Endometrium (tissue), 2 donors: Measurements from ENCODE around the gene ECI2.

ENCODE experiments used
- FAIRE-seq: peaks from 2 replicates; lab custom pipeline; 2012; peaks lifted over from hg19 to GRCh38; lab: Jason Lieb, UNC
- donor health status: control.
- donor health status: control.

The ECI2 gene

DNA sequence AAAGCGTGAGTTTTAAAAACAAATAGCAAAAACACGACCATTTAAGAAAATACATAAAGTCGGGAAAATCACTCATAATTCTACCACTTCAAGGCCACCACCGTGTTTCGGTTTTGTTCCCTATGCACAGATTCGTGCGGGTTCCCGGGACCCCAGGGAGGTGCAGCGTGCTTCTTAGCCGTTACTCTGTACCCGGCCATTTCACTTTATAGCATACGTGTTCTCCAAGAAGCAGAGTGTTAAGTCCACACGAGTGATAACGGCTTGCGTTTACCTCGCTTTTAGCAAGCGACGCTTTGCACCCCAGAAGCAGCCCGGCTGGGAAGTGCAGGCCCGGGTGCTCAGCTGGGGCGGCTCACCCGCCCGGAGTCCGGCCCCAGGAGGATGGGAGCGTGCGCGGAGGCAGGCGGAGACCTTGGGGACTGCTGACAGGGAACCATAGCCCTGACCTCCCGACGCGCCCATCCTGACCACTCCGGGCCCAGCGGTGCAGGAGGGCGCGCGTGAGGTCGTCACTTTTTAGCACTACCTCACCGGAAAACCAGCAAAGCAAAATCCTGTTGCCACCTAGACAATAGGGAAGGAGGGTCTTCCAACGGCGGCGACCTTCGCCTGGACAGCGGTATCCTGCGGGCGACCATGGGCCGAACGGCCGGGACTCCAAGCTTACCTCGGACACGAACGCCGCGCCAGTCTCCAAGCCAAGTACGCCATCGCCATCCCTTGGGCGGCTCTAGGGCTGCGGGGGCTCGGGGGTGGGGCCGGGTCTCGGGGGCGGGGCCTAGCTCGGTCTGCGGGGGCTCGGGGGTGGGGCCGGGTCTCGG, at the start of gene ECI2:
Gene ECI2 (minus strand): TSS at position 735 of the 824 bp plus-strand sequence. CDS start 15 bp downstream, at position 720.
- FAIRE-seq: no peak

DNA sequence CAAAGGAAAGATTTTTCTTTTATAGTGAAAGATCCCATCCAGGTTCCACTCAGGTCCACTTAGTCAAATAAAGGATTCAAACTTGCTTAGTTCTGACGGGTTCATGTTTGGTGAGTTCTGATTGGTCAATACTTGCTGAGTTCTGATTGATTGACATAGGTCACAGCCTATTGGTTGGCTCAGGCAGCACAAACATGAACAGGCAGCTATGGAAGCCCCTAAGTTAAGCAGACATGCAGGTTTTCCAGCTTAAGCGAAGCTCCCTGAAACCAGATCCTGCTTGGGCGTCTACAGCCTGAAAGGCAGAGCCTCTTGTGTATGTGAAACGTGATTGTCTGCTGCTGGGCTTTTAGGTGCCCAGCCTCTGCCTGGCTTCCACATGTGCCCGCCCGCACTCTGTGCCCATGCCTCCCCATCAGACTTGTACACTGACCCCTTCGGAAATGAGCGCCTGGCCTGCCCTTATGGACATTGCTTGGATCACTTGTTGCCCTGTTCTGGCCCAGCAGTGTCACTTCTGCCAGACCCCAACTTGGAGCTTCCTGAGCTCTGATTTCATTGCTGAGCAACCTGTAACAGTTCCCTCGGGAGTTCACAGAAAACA, 45.4 kb upstream of the ECI2 start:
- FAIRE-seq: no peak

DNA sequence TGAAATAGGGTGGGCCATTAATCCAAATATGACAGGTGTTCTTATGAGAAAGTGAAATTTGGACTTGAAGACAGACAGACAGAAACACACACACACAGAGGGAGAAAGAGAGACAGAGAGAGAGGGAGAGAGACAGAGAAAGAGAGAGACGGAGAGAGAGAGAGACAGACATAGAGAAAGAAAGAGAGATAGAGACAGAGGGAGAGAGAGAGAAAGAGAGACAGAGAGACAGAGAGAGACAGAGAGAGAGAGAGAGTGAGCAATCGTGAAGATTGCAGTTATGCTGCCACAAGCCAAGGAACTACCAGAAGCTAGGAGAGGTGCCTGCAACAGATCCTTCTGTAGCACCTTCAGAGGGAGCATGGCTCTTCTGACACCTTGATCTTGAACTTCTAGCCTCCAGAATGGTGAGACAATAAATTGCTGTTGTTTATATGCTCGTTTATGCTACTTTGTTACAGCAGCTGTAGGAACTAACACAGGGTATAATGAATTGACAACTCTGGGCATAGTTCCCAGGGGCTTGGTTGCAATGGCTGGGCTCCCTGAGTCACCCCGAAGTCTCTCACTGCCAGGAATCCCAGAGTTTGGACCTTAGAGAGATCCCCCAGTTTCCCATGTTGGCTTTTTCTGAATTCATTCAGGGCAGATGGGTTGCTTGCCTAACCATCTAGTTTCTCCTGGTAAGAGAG, 44.7 kb upstream of the ECI2 start:
- FAIRE-seq: no peak

DNA sequence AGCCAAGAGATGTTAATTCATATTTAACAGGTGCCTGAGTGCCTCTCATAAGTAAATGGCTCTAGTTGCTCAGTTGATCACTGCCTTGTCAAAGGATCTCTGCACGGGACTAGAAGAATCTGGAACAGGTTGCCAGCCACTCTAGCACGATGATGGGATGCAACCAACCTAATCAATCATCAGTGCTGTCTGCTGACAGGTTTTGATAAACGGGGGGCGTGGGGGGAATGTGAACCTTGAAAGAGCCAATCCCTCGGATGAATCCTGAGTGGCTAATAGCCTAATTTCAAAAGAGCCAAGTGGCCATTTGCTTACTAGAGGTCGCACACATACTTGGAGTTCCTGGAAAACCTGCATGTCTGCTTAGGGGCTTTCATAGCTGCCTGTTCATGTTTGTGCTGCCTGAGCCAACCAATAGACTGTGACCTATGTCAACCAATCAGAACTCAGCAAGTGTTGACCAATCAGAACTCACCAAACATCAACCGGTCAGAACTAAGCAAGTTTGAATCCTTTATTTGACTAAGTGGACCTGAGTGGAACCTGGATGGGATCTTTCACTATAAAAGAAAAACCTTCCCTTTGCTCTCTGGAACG, 43.5 kb upstream of the ECI2 start:
- no peak for FAIRE-seq

- no peak for FAIRE-seq
Measured at GRCh38 chr6:4176907-4177306, 41.5 kb upstream of the ECI2 start.

- no peak for FAIRE-seq
Measured at GRCh38 chr6:4174042-4174441, 38.7 kb upstream of the ECI2 start.

DNA sequence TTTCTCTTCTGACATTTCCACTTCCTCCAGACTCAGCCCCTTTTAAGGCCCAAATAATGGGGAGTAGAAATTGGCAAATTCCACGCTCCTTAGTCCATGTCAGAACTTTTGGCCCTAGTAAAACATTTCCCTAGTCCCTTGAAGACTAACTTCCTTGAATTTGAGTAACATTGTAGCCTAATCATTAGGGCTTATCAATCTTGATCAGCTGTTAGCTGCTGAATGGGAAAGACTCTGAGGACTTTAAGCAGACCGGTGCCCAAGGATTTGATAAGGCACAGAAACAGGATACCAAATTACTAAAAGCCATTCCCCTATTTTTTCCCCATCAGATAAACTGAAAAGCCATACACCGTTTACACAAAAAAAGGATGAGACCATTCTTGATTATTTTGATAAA, 37.0 kb upstream of the ECI2 start:
- FAIRE-seq: no peak

GRCh38 chr6:4170297-4170696, 34.9 kb upstream of the ECI2 start:
- FAIRE-seq: no peak

DNA sequence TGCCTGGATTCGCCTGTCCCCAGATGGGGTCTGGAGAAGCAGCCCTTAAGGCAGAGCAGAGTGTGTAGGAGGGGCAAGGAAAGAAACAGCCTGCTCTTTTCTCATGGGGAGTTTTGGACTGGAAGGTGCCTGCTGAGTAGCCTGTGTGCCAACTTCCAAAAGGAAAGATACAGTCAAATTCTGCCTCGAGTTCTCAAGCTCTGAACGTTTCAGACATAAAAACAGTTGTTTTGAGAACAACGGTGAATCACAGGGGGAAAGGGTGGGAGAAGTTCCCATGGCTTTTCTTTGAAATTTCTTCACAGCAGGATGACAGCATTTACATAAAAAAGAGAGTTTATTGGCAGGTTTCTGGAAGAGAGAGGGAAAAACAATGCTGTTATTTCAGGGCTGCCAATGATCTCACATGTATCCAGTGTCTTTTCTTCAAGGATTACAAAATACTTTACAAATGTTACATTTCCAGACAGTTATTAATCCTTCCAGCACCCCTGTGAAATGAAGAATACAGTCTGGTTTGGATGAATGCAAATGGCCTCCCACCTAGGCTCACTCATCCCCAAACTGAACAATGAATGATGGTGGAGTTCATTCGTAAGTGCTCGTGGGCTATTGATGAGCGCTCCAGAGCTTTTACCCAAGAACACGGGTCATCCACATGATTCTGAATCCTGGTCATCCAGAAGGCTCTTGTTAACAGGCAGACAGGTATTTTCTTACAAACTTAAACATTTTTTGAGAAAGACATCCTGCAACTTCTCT, 33.8 kb upstream of the ECI2 start:
- FAIRE-seq: no peak

- no peak for FAIRE-seq
Measured at GRCh38 chr6:4167833-4168232, 32.5 kb upstream of the ECI2 start.

DNA sequence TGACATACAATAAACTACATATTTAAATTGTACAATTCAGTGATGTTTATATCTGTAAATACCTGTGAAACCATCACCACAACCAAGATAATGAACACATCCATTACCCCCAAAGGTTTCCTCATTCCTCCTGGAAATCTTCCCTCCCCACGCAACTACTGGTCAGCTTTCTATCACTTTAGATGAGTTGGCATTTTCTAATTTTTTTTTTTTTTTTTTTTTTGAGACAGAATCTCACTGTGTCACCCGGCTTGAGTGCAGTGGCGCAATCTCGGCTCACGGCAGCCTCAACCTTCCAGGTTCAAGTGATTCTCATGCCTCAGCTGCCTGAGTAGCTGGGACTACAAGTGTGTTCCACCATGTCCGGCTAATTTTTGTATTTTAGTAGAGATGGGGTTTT, 31.7 kb upstream of the ECI2 start:
- FAIRE-seq: no peak

DNA sequence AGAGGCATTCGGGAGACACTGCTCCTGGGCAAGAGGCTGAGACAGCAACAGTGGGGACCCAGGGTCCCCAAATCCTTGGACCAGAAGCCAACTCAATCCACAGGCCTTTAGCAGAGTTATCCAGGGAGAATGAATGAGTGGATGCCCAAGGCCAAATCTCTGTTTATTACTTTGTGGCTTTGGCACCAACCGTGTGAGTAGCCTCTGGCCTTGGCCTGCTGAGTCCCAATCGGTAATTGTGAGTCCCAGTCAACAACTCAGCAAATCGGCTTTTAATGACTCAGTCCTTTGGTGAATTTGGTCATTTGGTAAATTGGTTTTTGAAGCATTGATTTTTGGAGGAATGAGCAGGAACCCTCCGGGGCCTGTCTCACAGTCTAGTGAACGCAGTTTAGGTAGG, 29.1 kb upstream of the ECI2 start:
- no peak for FAIRE-seq

DNA sequence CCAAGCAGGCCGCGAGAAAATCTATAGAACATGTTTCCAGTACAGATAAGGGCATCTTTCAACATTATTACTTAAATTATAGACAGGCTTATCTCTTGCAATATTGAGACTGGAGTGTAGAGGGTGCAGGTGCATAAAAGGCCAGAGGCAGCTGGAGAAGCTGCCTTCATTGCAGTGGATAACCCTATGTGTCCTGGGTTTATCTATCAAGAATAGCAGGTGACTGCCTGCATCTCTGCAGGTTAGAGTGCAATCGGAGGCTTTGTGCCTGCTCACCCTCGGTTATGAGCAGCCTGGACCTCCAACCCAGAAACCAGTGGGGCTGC, 28.7 kb upstream of the ECI2 start:
- no peak for FAIRE-seq

- FAIRE-seq: no peak
Measured at GRCh38 chr6:4163408-4164116, 28.2 kb upstream of the ECI2 start.

DNA sequence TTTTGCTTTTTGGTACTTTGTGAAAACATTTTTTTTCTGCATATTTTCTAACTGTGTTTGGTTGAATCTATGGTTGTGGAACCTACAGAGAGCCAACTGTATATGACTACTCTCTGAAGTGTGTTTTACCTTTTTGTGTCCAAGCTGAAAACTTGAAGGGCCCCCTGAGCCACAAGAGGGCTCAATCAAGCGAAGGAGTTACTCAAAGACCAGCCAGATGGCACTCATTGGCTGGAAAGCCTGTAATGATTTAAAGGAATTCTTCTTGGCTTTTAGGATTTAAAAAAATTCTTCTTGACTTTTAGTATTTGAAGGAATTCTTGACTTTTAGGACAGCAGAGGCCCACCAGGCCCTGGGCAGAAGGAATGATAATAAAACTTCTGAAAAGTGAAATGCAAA, 27.0 kb upstream of the ECI2 start:
- no peak for FAIRE-seq

DNA sequence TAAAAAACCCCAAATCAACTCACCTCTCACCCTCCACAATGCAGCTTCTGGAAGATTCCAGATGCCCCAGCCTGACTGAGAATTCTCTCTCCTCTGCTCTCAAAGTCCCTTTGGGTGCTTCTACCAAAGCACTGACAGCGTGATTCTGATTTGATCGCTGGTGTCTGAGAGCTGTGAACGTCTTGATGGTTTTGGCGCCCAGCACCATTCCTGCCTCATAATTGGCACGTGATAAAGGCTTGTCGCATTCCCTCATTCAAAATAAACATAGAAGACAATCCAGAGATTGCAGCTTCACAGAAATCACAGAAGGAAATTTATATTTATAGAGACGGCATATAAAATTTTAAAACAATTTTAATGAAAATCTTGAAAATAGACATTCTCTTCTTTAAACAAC, 24.1 kb upstream of the ECI2 start:
- FAIRE-seq: no peak

- FAIRE-seq: no peak
Measured at GRCh38 chr6:4157506-4157905, 22.1 kb upstream of the ECI2 start.

GRCh38 chr6:4155848-4156466, 20.6 kb upstream of the ECI2 start:
- FAIRE-seq: peak; percentile 69

GRCh38 chr6:4153514-4153985, 18.2 kb upstream of the ECI2 start:
- no peak for FAIRE-seq

GRCh38 chr6:4145083-4145482, 9.7 kb upstream of the ECI2 start:
- FAIRE-seq: no peak

- FAIRE-seq: no peak
Measured at GRCh38 chr6:4139272-4139671, 3.9 kb upstream of the ECI2 start.
